Measurements from ENCODE around the gene PPP2R2B.

GRCh38 chr5:146533260-146533857, 345.2 kb downstream of the PPP2R2B start:
- TF ChIP-seq CTCF (IDR thresholded peaks at IDR 0.05) (peak; percentile 35 to 74 (median 70)), POLR2A (IDR thresholded peaks at IDR 0.05) (no peak)

Data from Peyer's patch (tissue), 4 donors.